SHP77 treated with DMSO at 0.1 percent for 48 hours (cell line): ENCODE measurements around the gene ZNF521.

ENCODE experiments used
- DNase-seq: peaks from one replicate; lab custom pipeline; 2025; lab: John Stamatoyannopoulos, UW

The ZNF521 gene

DNA sequence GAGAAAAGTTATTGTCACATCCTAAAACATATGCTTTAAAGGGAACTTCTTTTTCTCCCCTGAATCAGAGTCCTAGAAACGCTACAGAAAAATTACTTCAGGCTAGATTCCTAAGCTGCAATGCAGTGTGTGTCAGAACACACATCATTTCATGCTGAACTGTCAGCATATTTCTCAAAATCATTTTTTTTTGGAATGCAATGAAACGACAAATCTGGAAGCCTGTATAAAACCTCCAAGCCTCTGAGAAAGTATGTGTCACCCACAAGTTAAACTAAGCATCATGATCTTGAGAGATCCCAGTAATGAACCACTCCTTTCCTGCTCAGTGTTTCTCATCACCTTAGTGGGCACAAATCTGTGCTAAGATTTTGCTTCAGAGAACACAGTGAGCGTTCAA is 276.2 kb downstream of the ZNF521 start:
- DNase-seq, result no peak

GRCh38 chr18:25075331-25075730 is 276.6 kb downstream of the ZNF521 start:
- no peak for DNase-seq

GRCh38 chr18:25074925-25075324 is 277.0 kb downstream of the ZNF521 start:
- no peak for DNase-seq

DNA sequence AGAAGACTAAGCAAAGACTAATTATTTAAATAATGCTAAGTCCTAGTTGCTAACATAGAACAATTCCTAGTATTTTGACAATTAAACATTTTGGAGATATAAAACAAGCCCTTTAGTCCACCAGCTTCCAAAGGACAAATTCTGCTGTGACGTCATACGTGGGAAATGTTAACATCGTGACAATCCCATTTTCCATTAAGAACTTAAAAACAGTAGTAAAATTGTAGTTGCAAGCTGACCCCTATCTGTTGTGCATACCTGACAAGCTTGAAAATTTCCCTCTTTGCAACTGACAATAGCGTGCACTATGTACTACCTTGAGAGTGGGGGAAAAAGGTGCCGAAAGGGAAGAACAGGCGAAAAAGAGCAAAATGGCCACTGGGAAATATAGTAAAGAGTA is 279.8 kb downstream of the ZNF521 start:
- DNase-seq, result no peak

DNA sequence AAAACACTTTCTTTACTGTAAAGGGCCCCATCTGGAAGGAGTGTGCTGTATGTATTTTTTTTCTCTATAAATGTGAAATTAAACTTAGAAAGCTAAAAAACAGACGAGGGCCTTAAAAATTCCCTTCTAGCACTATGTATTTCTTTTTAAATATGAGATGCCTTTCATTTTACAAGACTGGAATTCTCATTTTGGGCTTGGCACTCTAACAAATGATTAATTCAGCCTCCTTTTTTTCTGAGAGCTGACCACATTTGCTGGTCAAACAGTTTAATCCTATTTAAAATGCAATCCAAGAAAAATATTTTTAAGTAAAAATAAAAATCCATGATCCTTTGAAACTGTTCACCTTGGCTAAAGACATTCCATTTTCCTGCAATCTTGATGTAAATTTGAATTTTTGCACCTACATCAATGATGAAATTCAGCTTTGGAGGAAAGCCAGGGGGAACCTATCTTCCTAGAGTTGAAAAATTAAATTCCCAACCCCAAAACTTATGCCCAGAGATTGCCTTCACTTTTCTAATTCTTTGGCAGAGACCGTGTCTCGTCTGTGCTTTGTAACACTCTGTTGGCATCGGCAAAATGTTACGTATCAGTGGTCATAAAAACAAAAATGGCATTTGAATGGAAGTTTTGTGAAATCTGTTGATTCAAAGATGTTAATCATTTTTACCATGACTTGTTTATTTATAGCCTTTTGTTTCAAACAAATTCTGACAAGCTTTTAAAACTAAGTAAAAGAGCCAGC is 284.5 kb downstream of the ZNF521 start:
- DNase-seq, result no peak

DNA sequence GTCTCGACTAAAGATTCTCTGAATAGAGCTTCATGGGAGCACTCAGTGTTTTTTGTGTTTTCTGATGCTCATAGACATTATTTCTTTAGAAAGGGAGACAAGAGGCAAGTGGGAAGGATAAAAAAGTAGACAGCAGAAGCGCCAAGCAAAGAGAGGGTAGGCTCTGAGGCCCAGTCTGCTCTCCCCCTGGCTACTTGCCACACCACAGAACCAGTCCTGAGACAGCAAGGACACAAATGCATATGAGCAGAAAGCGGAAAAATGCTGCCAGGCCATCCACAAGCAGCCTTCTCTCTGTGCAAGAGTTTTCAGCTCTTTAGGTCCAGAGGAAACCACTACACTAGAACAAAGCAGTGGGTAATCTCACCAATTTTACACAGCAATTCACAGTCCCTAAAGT is 285.4 kb downstream of the ZNF521 start:
- no peak for DNase-seq

DNA sequence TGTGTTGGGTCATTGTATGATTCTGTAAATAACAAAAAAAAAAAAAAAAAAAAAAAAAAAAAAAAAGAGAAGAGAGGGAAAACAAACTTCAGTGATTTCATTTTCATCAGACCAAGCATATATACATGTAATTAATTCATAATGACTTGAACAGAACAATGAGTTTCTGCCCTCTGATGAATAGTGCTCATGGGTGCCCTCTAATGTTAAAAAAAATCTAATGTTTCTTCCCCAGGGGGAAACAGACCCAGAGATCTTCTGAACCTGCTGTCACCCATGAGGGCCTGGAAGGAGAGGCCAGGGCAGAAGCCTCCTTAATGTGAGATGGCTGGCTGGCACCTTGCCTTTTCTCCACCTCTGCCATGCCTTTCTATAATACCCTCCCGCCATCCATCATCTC is 289.2 kb downstream of the ZNF521 start:
- no peak for DNase-seq

DNA sequence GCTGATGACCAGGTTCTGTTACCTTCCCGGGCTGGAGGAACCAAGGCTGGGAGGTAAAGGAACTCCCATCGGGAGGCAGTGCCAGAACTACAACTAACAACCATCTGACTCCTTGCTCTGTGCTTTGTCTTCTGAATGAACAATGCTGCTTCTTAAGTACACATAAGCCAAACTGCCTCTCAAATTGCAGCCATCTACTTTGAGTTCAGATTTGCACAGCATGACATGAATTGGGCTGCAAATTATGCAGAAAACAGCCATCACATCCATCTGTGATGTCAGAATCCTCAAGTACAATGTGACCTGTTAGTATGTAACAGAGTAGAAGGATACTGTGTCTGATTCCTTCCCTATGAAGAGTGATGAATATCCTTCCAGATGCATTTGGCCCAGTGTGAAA is 290.6 kb downstream of the ZNF521 start:
- DNase-seq, result no peak

DNA sequence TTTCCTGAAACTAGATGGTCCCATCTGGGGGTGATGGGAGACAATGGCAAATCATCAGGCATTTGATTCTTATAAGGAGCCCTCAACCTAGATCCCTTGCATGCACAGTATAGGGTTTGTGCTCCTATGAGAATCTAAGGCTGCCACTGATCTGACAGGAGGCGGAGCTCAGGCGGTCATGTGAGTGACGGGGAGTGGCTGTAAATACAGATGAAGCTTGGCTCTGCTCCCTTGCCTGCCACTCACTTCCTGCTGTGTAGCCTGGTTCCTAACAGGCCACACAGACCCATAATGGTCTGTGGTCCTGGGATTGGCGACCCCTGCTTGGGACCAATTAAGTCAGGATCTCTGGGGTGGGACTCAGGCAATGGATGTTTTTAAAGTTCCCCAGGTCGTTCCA is 293.4 kb downstream of the ZNF521 start:
- DNase-seq, result no peak

GRCh38 chr18:25057491-25058050 is 294.4 kb downstream of the ZNF521 start:
- no peak for DNase-seq

DNA sequence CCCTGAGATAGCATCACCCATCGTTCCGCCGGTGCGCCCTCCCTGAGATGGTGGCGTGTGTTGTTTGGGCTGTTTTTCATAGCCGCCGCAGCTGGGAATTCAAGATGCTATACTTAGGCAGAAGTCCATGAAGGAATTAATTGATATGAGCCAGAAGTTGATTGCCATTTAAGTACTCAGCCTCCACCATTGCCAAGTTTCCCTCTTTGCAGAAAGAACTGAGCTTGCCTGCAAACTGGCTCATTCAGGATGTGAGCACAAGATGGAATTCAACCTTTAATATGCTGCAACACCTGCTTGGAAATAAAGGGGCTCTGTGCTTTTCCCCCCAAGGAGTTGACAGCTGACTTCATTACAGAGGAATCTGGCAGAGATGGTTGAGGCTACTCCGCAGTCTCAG is 295.5 kb downstream of the ZNF521 start:
- DNase-seq, result no peak

DNA sequence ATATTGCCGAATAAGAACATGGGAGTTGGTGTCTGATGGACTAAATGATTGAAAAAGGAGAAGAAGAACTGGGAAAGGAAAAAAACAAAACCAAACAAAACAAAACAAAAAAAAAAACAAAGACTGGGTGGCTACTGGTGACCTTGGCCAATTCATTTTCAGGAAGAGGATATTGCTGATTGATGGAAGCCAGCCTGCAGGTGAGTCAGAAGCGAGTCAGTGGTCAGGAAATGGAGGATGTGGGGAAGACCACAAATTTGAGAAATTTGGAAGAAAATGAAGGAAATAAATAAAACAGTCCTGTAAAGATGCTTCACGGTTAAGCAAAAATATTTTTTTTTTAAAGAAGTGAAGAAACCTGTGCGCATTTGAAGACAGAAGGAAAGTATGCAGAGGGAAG is 296.9 kb downstream of the ZNF521 start:
- no peak for DNase-seq

- DNase-seq, result no peak
Observed at GRCh38 chr18:25053466-25053865, 298.5 kb downstream of the ZNF521 start.

GRCh38 chr18:25052511-25052921 is 299.4 kb downstream of the ZNF521 start:
- no peak for DNase-seq

DNA sequence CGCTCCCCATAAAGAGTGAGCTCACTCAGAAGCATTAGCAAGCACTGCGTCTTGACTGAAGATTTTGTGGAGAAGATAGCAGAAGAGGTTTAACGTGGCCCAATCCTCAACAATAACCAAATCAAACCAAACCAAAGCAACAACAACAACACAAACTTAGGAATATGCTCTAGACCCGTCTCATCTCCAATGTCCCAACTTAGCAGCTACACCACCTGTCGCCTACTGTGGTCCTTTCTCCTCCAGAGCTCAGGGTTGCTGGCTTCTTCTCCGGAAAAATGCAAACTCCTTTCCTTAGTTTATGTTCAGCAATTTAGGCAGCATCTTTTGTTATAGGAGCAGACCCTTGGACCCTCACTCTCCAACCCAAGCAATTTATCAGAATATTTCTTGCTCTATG is 301.4 kb downstream of the ZNF521 start:
- no peak for DNase-seq

DNA sequence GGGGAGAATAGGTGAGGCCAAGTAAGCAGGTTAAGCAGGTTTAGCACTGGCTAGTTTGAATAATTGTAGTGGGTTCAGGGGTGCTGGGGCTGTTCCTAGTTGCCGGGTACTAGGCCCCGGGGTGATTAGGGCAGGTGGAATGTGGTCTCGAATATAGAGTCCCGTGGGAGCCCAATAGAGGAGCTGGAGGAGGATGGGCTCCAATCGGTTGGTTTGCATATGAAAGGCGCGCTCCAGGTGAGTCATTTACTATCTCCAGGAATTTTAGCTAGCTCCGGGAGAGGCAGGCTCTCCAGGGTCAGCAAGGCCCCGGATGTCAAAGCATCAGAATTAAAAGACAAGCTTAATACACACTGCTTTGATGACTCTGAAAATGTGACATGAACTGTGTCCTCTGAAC is 304.0 kb downstream of the ZNF521 start:
- DNase-seq, result no peak

DNA sequence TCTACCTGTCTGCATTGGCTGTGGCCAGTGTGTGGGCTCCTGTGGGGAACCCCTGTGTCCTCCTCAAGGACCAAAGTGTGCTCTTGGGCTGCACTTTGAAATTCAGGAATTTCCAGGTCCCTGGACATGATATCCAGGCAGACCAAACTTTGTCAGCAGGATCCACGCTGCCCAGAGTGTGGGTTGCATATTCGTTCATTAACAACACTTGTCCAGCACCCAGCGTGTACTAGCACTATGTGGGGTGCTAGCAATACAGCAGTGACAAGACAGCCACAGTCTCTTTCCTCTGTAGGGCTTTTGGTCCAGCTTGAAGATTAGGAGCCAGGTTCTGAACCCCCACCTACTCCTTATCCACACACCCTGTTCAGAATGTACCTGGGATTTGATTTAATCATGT is 304.5 kb downstream of the ZNF521 start:
- no peak for DNase-seq

- no peak for DNase-seq
Observed at GRCh38 chr18:25044694-25045093, 307.3 kb downstream of the ZNF521 start.

- DNase-seq, result no peak
Observed at GRCh38 chr18:25043104-25043503, 308.9 kb downstream of the ZNF521 start.

DNA sequence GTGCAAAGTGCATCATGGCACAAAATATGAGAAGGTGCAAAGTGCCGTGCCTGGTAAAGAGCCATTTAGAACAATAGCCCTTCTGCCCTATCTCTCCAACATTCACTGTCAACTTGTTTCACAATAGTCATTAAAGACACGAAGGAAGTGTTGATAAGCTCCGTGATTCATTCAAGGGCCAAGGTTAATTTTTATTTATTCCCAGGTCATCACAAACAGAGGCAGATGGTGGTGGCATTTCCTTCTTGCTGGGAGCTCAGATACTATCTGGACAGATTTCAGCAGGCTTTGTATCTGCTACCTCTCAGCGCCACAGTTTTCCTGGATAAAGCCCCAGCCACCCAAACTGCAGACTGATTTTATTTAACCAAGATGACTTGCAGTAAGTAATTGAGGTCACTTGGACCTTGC is 309.3 kb downstream of the ZNF521 start:
- DNase-seq, result no peak

- no peak for DNase-seq
Observed at GRCh38 chr18:25039781-25040180, 312.2 kb downstream of the ZNF521 start.

GRCh38 chr18:25038261-25038660 is 313.7 kb downstream of the ZNF521 start:
- DNase-seq, result no peak

GRCh38 chr18:25033747-25034471 is 318.1 kb downstream of the ZNF521 start:
- DNase-seq, result no peak
